ENCODE results near the gene COL4A1.

The COL4A1 gene

DNA sequence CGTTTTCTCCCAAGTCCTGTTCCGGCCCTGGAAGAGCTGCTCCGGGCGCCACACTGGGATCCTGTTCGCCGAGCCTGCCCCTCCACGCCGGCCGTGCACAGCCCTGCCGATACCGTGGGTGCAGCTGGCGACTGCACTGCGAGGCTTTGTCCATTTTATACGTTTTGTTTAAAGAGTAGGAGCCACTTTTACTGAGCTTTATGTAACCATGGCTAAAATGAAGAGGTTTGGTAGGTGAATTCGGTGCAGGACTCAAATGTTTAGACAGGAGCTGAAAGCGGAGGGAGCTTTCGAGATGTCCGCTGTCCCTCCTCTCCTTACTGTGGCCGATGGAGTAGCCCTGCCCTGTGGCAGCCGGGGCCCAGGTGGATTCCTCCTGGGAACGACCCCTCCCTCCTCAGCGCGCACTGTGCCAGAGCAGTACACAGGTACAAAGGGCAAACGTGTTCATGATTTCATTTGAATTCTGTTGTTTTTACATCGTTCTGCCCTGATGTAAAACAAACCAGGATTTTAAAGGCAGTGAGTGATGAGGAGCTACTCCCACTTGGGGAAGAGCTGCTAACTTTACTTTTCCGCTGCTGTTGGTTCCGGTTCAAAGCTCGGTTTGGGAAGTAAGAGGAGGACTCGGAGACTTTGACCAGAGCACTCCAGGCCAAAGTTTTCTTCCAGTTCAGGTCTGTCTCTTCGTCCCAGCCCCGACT is 1.9 kb upstream of the COL4A1 start:
- no peak for DNase-seq

DNA sequence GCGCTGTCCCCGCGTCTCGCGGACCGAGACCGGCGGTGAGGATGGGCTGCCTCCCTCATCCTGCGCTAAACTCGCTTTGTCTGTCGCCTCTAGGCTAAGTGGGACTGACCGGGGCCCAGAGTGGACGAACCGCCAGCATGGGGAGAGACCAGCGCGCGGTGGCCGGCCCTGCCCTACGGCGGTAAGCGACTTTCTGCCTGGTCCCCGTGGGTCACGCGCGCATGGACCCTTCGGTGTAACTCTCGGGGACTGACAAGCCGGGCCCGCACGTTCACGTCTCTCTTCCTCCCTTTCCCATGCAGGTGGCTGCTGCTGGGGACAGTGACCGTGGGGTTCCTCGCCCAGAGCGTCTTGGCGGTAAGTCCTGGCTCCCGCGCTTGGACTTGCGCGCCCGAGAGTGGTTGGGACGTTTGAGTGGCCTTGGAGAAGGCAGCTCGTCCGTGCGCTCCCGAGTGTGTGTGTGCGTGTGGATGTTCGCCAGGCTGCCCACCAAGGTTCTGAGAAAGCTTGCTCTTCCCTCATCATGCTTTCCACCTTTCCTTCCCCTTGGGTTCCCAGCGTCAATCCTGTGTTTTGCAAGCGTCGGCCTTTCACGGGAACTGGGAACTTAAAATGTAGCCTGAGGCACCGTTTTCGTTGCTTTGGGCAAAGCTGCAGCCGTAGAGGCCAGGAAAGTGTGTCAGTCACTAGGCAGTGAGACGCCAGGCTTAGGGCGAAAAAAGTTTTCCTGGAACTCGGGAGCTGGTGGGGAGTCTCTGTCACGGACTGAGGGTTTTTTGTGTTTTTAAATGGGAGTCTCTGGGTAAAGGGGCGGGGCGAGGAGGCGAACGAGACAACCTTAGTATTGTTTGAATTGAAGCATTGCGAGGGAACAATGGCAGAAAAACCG is 1.1 kb upstream of the COL4A1 start:
- DNase-seq = no peak

DNA sequence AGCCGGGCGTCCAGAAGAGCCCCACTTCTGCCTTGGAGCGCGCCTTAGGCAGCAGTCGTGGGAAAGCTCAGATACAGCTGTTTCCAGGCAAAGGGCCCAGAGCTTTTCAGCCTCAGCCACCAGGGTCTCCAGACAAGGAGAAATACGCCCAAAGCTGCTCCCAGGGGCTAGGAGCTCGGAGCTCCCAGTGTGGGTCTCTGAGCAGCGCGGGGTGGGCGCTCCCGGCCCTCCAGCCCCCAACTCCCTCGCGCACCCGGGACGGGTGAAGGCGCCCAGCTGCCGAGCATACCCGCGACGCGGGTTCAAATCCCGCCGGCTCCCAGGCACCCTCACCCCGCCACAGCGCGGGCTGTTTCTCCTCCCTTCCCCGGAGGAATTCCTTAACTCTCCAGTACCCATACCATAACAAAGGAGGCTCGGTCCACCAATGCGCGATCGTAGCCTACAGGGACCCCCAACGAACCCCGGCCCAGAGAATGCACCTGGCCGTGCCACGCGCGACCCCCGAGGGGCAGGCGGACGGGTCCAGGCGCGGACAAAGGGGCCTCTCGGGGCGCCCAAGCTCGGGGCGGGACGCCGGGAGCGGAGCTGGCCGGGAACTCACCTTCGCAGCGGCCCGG is 507 bp downstream of the COL4A1 start:
- DNase-seq = no peak

DNA sequence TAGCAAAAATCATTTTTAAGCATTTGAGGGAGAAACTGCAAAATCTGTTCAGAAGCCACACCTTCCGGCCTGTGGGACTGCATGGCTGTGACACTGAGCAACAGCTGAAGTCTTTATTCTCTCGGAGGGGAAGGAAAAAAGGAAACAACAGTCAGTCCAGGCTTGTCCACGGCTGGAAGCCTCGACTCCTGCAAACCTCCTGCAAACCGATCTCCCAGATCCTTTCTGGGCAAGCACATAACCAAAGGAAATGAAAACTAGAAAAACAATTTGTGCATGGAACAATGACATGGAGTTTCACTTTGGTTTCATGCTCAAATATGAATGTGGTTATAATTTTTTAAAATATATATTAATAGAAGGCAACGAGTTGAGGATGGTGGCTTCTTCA is 1.0 kb downstream of the COL4A1 start:
- no peak for DNase-seq

DNA sequence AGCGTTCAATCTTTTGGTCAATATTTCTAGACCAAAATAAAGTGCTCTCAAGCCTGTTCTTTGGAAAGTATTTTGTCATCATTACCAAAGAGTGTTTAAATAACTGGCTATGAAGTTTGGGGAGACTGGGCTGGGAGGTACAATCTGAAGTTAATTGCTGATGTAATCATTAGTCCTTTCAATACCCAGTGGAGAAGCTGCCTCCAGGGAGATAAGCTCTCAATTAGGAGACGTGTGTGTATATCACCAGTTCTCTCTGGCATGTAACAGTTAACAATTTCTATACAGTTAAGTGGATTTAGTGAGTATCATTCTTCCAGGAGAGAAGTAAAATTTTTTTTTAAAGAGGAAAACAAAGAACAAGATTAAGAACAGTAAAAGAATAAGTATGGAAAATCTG is 1.4 kb downstream of the COL4A1 start:
- DNase-seq = no peak

DNA sequence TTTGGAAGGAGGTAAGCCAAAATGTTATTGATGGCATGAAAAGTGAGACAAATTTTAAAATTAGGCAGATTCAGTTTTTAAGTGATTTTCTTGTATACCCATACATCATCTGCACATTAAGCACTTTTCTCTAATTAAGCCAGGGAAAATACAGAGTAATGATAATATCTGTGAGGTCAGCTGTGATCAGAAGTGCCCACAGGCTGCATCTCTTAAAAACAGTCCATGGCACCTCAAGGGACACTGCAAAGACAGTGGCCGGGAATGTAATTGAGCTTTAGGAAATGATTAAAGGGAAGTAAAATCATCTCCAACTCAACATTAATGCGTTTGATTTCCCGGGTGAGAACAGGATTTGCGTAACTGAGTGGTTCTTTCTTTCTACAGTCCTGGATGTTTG is 2.0 kb downstream of the COL4A1 start:
- DNase-seq = no peak

DNA sequence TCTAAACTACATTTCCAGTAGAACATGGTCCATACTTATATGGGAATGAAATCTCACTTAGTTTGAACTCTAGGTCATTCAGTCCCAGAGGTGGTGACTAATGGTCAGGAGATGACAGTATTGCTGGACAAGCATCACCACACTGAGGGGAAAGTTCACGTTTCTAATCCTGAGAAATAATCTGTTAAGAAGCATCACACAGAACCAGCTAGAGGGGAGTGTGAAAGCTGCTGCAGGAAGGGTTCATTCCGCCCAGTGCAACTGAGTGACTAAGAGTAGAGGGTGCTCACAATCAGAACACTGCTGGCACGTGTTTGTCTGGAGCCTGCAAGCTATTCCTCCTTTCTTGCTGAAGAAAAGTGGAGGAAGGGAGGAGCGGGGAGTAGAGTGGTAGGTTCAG is 2.7 kb downstream of the COL4A1 start:
- DNase-seq = no peak

DNA sequence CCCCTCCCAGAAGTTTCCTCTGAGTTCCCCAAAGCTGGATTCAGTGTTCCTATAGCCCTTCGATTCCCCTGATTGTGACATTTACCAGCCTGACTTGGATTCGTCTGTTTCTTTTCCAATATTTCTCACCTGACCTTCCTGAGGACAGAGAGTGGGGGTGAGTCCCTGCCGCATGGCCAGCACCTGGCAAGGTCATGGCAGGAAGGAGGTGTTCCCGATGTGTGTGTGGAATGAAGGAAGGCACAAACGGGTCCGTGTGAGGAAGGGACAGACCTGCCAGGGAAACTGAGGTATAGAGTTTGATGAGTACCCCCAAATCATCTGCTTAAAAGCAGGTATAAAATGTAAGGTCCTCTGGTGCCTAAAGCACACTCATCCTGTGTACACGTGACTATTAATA is 3.3 kb downstream of the COL4A1 start:
- no peak for DNase-seq

DNA sequence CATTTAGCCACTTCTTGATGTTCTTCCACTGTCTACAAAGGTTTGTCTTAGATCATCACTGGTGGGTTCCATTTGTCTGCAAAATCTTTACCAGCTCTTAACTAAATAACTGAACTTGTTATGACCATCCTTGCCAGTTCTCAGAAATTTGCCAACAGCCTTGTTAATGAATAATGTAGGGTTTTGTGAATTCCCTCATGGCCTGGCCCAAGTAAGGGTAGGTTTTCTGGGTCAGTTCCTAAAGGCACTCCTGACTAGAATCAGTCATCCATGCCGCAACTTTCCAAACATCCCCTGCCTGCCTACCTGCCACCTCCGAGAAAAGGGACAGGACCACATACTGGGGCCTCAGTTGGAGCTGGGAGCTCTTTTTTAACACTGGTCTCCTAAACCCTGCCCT is 4.0 kb downstream of the COL4A1 start:
- no peak for DNase-seq

DNA sequence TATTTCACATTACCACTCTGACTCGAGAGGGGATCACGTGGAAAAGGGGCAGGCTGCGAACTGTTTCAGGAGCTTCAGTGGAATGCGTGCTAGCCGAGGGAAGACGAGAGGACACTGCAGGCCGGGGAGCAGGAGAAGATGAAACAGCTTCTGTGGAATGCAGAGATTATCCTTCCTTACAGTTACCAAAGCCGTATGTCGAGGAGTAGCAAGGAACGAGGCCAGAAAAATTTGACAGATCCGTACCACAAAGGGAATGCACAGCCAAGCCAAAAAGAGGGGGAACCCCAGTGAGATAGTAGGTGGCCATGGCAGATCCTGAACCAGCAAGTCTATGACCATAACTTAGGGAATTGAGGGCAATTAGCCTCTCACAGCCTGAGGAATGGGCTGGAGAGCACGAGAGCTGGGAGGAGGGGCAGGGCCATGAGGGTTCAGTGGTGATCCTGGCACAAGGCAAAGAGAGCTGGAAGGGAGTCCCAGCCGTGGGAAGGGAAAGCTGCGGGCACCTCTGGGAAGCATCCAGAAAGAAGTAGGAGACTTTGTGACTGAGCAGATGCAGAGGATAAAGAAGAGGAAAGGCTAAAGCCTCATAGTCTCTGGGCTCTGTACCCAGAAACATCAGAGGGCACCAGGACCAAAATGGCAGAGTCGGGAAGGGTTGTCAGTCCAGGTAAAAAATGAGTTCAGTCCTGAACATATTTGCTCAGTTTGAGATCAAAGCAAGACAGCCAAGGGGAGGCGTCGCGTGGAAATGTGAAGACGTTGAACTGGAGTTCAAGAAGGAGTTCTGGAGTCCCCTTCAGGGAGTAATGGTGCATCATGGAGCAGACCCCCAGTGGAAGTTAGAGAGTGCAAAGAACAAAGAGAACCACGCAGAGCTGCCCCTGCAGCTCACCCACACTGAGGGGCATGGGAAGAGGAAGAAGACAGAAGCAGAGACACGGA is 5.1 kb downstream of the COL4A1 start:
- no peak for DNase-seq

DNA sequence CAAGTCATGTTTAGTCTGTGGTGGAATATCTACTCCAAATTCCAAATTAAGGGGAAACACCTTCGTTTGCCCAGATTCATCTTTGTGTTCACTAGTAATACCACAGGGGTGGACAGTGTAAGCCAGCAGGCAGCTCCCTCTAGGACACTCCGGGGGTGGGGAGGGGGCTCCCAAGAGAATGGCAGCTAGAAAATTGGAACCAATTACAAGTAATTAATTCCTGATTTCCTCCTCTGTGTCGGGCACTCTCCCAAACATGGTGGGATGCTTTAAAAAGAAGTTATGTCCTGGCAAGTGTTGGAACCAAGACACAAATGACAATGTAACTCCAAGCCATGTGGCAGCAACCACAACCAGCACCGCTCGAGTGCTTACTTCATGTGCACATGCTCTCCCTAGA is 5.9 kb downstream of the COL4A1 start:
- DNase-seq = no peak

DNA sequence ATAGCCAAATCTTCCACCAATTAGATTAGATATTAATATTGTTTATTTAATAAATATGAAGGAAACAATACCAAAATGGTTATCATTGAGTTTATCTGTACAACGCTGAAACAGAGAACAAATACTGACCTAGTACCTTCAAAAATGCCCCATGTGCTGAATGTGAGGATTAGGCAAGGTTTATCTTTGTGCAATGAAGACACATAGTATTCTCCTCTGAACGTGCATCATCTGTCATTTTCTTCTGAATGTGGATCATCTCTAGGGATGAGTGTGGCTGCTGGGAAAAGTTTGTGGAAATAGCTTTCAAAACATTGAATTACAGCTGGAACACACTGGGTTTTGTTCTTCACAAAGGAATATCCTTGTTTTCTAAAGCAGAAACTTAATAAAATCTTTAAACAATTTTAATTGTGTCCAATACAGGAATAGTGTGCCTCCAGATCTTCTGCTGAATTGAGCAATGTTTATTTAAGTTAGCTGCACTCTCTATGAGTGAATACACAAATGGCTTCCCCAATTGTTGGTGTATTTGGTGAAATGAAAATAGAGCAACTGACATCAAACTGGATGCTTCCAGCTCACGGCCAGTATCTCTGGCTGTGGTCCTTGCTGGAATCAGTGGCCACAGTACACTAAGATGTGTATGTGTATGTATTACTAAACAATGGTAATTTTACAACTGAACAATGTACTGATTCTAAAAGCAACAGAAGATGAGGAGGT is 6.7 kb downstream of the COL4A1 start:
- no peak for DNase-seq

DNA sequence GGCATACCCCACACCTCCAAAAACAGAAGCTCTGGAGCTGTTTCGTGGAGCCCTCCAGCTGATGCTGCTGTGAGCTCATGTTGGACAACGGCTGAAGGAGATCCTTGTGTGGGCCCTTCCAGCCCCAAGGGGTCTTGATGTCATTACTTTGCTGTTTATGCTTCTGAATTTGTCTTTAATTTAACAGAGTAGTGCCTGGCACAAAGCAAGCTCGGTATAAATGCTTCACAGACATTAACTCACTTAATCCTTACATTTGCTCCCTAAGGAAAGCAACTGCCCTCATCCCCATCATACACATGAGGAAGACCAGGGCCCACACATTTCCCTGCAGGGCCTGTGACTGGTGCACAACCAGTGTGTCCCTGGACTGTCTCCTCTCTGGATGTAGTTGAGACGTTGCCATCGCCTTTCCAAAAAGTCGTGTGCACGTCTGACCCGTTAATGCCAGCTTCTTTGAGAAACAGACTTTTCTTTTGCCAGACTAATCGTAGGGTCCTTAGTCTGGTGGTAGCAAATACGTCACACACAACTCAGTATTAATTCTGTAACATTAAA is 7.6 kb downstream of the COL4A1 start:
- no peak for DNase-seq

DNA sequence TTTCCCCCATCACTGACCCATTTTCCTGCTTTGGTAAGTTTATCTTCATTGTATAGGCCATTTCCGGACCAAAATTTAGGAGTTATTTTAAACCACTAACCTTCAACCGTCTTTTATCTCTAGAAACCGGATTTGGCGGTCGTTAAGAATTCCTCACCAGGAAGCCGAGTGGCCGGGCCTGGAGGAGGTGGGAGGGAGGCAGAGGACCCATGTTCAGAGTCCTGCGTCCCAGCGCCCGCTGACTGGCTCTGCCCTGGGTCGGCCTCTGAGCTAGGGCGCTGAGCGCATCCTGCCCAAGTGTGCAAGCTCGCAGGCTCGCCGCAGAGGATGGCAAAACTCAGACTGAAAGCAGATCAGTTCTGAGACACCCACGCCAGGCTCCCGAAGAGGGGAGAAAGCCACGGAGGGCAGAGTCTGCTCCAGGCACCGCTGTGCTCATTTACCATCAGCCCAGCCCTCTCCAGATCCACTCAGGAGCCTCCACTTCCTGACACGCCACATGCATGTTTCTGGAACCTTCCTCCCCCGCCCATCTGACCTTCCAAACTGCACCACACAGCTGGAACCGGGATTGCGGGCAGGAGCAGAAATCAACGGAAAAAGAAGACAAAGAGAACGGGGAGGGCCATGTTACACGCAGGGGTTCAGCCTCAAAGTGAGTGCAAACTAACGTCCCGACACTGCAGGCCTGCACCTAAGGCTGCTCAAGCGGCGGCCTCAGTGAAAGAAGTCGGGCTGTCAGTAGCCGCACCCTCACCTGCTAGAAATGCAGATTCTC is 8.3 kb downstream of the COL4A1 start:
- DNase-seq = no peak

DNA sequence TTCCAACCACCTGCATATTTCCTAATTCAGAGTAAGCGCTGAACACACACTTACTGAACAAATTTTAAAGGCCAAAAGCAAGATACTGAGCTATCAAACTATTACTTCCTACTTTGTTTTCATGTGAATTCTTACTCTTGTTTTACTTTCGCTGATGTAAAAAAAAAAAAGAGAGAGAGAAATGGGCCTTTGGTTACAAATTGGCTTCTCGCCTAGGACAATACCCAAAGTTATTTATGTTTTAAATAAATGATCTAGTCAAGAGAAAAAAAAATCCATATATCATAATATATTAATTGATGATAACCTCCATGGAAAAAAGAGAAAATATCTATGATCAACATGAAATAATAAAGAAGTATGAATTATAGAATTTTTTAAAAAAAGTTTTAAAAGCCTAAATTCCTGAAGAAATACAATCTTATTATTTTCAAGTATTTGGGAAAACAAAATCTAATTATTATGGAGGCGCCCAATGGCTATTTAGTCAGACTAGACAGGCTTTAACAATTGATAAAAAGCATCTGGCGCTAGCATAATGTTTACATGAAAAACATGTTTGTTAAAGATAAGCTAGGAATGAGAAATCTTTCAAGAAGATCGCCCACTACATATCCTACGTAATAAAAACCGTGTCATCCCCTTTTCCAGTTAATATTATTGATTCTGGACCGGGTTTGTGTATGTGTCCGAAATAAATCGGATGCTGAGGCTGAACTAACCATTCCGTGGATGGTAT is 9.0 kb downstream of the COL4A1 start:
- no peak for DNase-seq

DNA sequence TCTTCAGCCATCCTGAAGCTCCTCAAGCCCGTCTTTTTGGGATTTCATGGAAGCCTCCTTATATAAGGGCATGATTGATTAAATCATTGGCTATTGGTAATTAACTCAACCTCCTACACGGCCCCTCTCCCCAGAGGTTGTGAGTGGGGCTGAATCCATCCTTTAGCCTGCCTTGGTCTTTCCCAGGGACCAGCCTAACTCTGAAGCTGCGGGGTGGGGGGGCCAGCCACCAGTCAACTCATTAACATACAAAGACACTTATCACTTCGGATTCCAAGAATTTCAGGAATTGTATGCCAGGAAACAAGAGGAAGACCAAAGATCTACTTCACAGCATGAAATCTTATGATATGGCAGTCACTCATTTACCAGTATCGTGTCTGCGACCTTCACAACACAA is 9.9 kb downstream of the COL4A1 start:
- DNase-seq = no peak

DNA sequence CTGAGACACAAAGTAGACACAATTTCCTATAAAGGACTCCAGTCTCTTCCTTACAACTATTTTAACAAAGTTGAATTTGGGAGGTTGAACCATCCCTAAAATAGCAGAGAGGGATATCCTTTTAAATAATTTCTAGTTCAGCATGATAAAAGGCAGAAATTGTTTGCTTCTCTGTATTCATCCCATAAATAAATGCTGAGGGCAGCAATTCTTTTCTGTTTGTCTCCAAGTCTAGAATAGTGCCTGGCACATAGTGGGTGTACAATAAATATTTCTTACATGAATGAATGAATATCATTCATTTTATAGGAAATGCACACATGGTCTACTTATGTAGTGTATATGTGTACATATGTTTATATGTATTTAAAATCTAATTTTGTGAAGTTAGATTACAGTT is 12.3 kb downstream of the COL4A1 start:
- DNase-seq = no peak

DNA sequence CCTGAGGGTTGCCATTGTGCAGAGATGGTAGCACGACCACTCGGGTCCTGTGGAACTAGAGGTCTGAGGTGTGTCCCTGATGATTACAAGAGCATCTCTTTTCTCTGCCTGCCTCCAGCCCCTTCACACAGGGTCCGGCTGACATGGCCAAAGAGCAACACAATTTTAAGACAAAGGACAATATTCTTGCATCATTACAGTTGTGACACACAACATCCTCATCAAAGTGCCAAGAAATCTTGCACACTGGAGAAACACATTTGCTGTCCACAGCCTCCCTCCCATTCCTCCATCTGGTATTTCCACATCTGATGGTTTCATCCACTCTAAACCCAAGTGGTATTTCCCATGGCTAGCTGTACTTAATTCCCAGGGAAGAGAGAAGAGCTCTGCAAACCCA is 12.8 kb downstream of the COL4A1 start:
- DNase-seq = no peak

DNA sequence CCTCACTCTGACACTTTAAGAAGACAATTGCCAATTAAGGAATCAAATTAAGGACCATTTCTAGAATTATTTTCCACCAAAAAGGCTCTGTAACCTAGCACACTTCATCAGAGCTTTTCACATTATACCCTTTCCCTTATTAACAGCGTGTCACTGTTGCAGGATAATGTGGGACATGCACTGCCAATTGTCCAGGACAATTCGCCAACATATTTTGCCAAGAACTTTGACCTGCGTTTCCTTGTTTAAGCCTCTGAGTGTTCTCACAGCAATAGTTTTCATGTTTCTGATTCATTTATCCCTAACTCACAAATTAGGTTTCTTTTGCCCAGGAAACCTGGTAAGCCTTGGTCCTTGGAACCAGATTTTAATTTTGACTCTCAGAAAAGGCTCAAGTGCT is 13.3 kb downstream of the COL4A1 start:
- no peak for DNase-seq

DNA sequence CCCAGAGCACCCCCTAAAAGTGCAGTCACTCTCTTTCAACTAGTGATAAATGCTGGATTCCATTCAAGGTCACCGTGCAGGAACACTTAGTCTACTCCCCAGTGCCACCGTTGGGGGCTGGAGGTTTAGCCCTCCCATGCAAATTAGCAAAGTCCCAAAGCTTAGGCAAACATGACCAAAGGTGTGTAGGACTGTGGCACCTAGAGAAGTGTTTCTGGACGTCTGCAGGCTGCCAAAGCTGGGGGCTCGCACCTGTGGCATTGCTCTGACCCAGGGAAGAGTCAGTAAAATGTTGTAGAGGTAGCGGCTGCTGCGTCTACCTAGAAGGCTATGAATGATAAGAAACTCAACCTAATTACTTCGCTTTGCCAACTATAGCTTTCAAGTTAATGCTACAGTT is 13.9 kb downstream of the COL4A1 start:
- no peak for DNase-seq
